IPS DF 19.7 (cell line): ENCODE data around the gene BBX.

Experiments
- DNase-seq: peaks from one replicate; pipeline ENCODE4 v3.0.0-alpha.2; 2013; ENCODE audit warnings: low read depth, low spot score

The BBX gene

DNA sequence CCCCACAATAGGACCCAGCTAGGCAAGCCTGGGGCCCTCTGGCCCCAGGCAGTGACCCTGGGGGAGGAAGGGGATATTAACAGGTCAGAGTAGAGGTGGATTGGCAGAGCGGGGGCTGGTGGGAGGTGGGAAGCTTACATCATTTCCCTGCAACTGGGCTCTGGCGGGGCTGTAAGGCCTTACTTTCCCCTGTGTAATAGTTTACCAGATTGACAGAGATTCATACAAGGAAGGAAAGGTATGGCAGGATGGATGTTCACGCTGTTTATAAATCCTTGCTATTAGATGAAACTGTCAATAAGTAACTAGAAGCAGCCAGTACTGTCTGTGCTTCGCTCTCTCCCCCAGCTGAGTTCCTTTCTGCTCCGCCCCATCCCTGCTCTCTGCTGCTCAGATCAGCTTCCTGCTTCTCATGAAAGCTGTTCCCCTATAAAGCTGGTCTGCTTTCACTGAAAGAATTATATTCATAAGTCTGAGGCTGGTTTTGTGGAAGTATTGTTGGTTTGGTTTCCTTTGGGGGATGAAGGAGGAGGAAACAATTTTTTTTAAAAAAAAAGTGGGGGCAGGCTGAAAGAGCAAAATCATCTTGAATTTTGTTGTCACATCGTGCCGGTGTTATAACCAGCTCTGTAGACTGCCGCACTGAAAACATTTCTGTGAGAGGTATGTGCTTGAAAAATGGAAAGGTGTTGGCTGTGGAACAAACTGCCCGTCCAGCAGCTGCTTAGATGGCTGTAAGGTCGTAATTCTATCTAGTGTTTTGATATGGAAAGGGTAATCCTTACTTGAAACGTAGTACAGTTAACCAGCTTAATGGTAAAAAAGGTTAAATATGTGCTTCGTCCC is 76.4 kb downstream of the BBX start:
- no peak for DNase-seq

DNA sequence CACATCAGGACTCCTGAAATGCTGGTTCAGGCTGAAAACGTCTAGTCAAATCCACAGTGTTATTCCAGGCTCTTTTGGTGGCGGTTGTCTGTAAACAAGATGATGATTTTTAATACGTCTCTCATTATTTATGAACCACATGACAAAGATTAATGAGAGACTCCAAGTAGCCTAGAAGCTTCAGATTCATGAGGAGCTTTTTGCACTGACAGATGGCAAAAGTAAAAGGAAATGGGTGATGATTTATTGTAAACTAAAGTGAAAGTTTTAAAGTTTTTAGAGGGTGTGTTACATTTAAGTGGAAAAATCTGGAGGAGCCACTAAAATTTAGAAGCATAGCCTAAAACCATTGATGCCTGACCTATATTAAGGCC is 77.0 kb downstream of the BBX start:
- no peak for DNase-seq

DNA sequence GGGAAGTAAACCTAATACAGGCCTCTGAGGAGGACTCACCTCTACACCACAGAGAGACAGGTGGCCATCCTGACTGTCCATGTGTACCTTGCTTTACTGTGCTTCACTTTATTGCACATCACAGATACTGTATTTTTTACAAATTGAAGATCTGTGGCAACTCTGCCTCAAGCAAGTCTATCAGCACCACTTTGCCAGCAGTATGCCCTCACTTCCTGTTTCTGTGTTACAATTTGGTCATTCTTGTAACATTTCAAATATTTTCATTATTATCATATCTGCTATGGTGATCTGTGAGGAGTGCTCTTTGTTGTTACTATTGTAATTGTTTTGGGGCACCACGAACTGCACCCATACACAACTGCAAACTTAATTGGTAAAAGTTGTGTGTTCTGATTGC is 78.0 kb downstream of the BBX start:
- DNase-seq: no peak

DNA sequence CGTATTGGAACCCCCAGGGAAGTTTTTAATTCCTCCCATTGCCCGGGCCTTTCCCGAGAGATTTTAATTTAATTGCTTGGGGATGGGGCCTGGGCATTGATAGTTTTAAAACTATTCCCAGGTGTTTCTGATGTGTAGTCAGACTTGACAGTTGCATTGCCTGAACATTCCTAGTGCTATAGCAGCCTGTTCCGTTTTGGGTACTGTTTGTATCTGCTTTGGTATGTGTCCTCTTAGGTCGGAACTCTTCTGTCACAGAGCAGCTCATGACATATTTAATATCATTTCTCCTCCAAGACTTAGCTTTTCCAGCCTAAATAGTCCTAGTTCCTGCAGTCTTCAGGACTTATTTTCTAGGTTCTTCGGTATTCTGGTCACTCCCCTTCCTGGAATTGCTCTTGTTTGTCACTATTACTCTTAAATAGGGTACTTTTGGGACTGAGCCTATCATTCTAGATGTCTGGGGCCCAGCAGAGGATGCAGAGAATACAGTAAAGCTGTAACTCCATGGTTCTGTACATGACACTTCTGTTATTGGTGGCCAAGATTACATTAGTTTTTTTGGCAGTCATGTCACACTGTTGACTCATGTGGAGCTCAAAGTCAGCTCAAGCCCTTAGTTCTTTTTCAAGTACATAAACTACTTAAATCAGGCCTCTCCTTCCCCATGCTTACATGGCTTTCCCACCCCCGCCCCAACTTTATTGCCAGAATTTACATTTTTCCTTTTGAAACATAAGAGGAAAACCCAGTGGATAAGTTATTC is 81.5 kb downstream of the BBX start:
- no peak for DNase-seq

DNA sequence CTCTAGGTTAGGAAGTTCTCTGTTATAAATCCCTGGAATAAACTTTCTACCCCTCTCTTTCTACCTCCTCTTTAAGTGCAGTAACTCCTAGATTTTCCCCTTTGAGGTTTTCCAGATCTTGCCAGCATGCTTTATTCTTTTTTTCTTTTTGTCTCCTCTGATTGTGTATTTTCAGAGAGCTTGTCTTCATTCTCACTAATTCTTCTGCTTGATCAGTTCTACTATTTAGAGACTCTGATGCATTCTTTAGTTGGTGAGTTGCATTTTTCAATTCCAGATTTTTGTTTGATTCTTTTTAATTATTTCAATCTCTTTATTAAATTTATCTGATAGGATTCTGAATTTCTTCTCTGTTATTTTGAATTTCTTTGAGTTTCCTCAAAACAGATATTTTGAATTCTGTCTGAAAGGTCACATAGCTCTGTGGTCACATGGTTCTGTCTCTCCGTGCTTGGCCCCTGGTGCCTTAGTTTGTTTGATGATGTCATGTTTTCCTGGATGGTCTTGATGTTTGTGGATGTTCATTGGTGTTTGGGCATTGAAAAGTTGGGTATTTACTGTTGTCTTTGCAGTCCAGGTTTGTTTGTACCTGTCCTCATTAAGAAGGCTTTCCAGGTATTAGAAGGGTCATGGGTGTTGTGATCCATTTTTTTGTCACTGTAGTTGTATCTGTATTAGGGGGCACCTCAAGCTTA is 89.2 kb downstream of the BBX start:
- no peak for DNase-seq

DNA sequence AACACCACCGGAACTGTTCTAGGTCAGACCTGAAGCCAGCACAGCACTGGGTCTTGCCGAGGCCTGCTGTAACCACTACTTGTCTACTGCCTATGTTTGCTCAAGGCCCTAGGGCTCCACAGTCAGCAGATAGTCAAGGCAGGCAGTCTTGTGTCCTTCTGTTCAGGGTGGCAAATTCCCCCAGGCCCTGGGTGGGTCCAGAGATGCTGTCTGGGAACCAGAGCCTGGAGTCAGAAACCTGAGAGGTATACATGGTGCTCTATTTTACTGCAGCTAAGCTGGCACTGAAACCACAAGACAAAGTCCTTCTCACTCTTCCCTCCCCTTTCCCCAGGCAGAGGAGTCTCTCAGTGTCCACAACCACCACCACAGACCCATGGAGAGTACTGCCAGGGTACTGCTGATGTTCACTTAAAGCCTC is 89.9 kb downstream of the BBX start:
- DNase-seq: no peak

DNA sequence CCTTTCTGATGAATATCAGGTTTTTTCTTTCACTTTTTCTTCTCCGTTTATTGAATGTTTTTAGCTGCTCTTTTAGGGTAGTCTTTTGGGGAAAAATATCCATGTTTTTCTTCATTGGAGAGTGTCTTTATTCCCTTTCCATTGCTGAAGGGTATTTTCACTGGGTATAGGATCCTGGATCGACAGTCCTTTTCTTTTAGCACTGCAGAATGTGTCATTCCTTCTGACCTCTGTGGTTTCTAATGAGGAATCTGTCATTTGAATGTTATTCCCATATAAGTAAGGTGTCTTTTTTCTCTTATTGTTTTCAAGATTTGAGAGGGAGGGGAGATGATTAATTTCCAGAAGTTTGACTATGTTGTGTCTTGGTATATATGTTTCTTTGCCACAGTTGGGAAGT is 96.8 kb downstream of the BBX start:
- no peak for DNase-seq

DNA sequence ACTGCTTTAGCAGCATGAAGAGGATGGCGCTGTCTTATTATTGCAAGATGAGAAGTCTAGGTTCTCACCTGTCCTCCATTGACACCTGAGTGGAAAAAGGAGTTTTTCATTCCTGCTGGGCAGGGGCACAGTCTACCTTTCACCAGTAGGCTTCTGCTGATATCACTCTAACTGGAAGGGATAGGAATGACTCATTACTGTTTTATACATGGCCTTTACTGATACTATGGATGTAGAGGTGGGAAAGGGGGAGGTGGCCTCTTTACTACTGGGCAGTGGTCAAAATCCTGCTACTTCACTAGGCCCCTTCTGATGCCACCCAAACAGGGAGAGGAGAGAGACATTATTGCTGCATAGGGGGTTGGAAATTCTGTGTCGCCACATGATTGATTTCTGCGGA is 97.8 kb downstream of the BBX start:
- DNase-seq: no peak

DNA sequence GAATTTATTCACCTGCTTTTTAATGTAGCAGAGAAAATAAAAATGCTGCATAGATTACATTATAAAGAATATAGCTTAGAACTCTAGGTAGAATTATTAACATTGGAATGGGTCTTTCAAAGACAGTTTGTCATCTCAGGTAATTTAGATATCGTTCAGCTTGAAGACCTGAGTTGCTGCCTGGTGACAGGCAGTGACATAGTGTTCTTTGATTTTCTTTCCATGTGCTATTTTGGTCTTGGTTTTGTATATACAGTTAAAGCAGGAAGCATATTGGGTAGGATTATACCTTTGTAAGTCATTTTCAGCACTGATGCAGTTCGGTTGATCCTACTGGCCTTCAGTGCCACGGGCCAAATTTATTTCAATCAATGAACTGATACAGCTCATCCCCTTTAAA is 98.7 kb downstream of the BBX start:
- no peak for DNase-seq

DNA sequence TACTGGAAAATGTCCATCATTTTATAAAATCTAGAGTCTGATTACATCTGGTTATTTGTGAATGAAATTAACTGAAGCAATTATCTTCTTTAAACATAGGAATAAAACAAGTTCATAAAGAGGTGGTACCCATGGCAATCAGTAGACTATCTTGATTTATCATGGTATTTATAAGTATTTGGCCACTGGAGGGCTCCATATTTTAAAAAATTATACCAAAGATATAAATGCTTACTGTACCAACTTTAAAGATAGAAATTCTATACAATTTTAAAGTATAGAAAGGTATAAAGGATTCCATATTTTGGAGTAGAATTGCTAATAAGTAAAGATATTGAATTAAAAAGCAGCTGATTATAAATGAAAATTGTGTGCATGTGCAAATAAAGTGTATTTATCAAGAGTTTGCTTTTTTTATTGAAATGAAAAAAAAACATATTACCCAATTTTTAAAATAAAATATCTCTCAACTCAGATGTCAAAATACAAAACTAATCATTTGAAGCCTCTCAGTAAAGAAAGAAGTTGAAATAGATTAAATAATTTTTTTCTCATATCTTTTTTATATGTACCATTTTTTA is 105.3 kb downstream of the BBX start:
- no peak for DNase-seq

DNA sequence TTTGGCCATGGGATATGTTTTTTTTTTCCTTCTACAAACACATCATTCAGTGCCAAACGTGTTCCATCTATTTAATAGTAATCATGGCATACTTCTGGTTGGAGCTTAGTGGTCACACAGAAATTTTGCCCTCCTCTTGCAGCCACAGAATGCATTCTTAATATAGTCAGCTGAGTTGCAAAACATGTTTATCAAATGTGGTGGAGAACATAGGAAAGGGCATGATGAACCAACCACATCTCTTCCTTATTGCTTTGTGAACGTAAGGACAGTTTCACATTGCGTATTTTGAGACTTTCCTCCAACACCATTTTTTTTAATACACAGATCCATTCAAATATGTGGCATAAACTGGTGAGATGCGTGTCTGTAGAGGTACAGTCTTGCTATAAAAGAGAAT is 106.8 kb downstream of the BBX start:
- DNase-seq: no peak

DNA sequence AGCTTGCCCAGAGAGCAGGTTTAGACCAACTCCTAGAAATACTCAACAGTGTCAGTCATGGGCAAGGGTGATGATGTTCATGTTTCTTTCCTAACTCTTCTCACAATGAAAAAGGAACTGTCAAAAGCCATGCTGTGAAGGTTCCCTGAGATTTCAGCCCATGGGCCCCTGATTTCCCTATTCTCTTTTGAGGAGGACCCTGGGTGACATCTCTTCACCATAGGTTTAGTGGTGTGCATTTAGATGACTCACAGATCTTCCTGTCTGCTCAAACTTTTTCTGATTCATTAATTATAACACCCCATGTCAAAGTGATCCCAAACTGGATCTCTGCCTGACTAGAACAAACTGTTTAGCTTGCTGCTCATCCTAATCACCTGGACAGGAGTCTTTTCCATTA is 108.0 kb downstream of the BBX start:
- DNase-seq: no peak

DNA sequence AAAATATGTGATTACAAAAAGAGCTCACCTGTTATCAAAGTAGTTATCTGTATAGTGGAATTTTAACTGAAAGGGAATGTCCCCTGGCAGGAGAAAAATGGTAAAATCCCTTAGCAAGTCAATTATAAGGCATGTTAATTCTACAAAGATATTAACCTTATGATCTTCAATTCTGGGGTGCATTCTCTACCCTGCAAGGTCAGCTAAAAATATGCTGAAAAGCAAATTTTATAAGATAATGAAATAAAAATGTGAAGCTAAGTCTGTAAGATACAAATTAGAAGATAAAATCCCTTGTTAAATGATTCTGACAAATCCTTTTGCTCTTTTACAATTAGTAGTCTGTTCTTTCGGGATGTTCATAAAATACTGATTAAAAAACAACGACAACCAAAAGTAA is 109.8 kb downstream of the BBX start:
- DNase-seq: no peak

DNA sequence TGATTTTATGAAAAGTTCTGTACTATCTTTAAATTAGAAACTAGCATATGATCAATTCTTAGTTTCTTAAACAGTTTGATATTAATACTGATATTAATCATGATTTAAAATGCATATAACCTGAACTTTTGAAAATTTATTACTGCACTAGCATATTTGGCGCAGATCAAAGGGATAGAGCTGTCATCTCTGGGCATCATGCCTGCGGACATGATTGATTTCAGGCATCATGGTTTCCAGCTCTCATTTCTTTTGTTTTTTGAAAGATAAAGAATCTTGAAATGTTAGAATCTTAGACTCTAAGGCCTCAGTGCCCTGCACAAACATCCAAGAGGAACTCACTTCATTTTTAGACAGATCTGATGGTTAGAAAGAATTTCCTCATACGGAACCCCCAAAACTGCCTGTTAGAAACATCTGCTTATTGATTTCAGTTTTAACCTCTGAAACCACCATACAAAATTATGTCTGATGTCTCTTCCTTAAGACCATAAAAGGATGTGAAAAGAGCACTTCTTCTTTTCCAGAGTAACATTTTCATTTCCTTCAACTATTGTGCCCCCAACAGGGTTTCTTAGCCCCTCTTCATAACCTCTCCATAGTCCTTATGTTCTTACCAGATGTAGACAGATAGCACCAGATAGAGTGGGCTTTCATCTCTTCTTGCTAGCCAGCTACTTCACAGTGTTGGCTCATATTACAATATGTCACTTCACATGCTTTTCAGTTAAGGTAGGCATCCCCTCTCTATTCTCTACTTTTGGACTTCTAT is 110.8 kb downstream of the BBX start:
- no peak for DNase-seq

DNA sequence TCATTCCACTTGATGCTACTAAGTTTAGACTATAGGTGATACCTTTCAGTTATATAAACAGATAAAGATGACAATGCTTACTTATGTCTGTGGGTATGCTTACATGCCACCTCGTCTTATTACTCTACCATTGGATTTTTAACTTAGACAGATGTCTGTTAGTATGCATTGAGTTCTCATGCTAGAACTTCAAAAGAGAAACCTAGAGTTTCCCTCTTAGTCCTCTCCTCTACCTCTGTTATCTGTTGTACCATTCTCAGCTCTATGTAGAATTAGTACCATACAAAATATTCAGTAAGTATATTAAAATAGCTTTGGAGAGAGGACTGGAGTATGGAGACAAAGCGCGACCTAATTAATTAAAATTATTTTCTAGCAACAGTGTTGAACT is 111.3 kb downstream of the BBX start:
- no peak for DNase-seq

DNA sequence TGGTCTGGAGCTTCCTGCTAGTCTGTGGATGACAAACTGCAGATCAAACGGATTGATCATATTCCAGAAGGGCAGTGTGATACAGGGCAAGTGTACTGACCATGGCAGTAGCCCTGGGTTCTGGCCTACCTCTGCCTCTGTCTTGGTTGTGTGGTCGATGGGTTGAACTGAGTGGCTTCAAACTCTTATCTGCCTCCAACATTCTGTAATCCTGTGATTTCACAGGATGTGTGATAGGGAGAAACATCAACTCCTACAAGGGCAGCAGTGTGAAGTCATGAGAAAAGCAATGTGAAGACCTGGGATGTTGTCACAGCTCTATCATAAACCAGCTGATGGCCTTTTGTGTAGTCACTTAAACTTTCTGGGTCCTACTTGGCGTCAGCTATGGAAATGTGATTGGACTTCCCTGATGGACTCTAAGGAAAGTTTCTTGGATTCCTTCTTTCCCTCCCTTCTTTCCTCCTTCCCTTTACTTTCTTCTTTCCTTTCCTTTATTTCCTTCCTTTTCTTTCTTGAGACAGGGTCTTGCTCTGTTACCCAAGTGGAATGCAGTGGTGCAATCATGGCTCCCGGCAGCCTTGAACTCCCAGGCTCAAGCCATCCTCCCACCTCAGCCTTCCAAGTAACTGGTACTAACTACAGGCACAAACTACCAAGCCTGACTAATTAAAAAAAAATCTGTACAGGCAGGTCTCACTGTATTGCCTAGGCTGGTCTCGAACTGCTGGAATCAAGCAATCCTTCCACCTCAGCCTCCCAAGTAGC is 114.8 kb downstream of the BBX start:
- DNase-seq: no peak

DNA sequence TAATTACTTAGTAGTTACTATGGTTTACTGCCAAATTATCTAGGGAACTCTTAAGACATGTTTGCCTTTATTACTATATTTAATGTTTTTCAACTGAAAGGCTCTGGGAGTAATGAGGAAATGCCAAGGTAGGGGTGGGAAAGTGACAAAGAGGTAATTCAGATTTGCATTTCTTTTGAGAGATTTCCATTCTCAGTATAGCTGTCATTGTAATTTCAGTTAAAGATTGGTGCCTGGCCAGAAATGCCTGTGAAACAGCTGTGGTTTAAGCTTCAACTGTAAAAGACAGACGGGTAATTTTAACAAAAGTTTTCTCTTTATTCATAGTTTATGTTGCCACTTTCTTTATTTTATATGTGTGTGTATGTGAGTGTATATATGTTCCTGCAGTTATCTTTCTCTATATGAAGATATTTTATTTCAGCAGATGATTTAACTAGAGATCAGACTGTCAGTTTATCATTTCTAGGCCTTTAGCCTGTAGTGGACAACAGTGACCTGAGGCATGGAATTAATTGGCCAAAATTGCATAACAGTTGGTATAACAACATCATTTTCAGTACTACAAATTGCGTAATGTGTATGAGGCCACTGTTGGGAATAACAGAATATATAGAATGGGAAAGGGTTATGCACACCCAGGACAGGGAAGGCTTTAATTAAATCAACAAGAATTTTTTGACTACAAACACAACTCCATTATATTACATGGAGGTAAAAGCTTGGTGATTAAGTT is 119.0 kb downstream of the BBX start:
- DNase-seq: no peak

DNA sequence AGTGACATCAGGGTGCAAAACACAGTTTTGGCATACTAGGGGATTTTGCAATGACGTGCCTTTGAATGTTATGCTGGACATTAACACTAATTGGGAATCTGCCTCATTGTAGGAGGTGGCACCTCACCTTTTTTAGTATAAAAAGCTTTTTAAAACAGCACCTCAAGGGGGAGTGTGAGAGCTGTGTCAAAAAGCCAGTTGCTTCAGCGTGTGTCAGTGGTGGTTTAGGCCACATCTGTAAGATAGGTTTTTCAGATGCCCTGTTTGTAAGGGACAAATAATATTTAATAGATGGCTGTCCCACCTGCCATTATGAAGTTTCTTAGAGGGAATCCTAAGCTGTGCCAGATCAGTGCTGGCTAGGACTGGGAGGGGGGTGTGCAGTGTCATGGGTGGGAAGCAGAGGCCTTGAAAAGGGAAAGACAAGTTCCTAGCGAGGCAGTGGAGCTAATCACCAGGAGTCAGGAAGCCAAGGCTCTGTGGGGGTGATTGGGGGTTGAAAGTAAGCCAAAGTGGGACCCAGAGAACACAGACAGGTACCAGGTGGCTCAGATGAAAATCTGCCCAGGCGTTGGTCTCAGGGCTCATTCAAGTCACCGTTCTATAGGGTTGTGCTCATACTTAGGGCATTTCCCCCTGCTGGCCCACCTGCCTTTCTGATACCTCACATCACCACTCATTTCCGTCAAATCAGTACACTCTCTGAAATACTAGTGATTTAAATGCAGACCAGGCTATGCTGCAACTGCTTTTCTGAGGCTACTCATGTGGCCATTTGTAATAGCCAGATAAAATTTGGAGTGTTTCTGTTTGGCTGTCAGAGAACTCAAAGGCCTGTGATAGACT is 120.5 kb downstream of the BBX start:
- no peak for DNase-seq

DNA sequence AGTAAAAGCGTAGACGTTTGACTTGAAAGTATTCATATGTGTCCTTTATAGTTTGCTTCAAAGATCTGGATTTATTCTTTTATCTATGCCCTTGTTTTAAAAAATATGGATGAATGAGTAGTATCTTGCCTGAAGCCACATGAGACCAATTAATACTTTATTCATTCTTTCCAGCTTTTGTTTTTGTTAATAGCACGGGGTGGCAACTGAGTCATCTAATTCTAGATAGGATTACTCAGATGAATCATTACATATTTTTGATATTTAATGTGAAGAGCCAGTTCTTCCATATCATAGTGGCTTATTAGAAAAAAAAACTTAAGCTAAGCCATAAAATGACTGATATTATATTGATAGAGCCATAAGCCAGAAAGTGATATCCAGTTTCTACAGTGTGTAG is 121.9 kb downstream of the BBX start:
- DNase-seq: no peak
